Pancreas (tissue), 10 donors: ENCODE measurements around the gene FBXW4. TPM values are rescaled to one million over a fixed set of nuclear protein-coding genes. Genes with fewer than 3 reads are reported as not detected.
A peak's percentile ranks its signal among the peaks of the same experiment; 100 is the strongest.

Experiments used
- ATAC-seq, 4 donors: fragments of 200-7000 bp; cut with Tn5 transposase; one replicate each; pipeline versions ENCODE4 v1.8.0 to v1.9.1; 2020; ENCODE audit warnings: mild to moderate bottlenecking in 4 of 4, moderate library complexity in 4 of 4
- DNase-seq, 6 donors: peaks; one replicate each; pipeline ENCODE4 v3.0.0-alpha.2; 2020
- FAIRE-seq: peaks from 2 replicates; lab custom pipeline; 2012; peaks lifted over from hg19 to GRCh38; lab: Jason Lieb, UNC
- H3K27ac ChIP-seq, 4 donors: fragments of 200-600 bp; sonication (generic); 1 replicate in 3 of 4; 2 replicates in 1 of 4; pipeline versions ENCODE4 v1.5.0 to v1.8.0; 2020
- H3K27me3 ChIP-seq, 4 donors: fragments of 200-600 bp; one replicate each; pipeline ENCODE4 v1.8.0; 2021
- H3K36me3 ChIP-seq, 3 donors: fragments of 200-600 bp; sonication (generic) in 1 of 3; one replicate each; pipeline versions ENCODE4 v1.5.0 to v1.8.0; 2020 to 2021
- H3K4me1 ChIP-seq, 3 donors: fragments of 200-600 bp; one replicate each; pipeline ENCODE4 v1.8.0; 2021
- H3K4me3 ChIP-seq, 4 donors: fragments of 200-600 bp; sonication (generic) in 2 of 4; one replicate each; pipeline versions ENCODE4 v1.5.0 to v1.8.0; 2020 to 2021
- H3K9me3 ChIP-seq, 4 donors: fragments of 200-600 bp; one replicate each; pipeline ENCODE4 v1.8.0; 2021
- CTCF ChIP-seq, 4 donors: fragments of 200-600 bp; sonication (generic) in 3 of 4; IDR thresholded peaks; one replicate each; pipeline versions ENCODE4 v1.5.0 to v1.8.0; 2021; ENCODE audit warnings: antibody characterized with exemption in 4 of 4
- WGBS, 2 donors: extraction: QIAGEN DNeasy Blood & Tissue Kit; methylation state at CpG; one replicate each; pipeline ENCODE4 v1.1.7; 2013; 5-methylcytosine and 5-hydroxymethylcytosine counted together
- intact Hi-C, 3 donors: fragments of 100-400 bp; cut with DNase I; formaldehyde crosslinking; loops; one replicate each; pipeline versions ENCODE4 v1.11.1 to v1.14.2; 2022
- polyA plus RNA-seq, 2 donors: library from polyadenylated mRNA; stranded (reverse); fragments of 200-250 nt; gene quantifications; one replicate each; pipeline ENCODE4 v1.2.3, GENCODE V29; 2013
- total RNA-seq, 6 donors: library from RNA; stranded (reverse); fragmentation: NEBNext Ultra II Directional in 4 of 6; extraction: Animal tissue kit (Norgen Biotek cat#: 25700) in 4 of 6; gene quantifications; one replicate each; pipeline versions ENCODE4 v1.2.1 to v1.2.4, GENCODE V29; 2021 to 2023
- donor health status: healthy with polysubstance abuse.
- donor health status: DM: no; HTN: no; CAD: no; lungs with moderate emphysema.
- donor health status: DM: no; HTN: no; CAD: no.
- donor health status: control.
- donor health status: control.
- donor health status: Bipolar disorder and iron deficiency.
- donor health status: DM: yes; HTN: yes; CAD: no.
- donor health status: DM: no; HTN: no; CAD: no.
- donor health status: DM: no; HTN: no; CAD: no.
- donor health status: DM: yes; HTN: yes; CAD: no.

The FBXW4 gene
- total and polyA plus RNA-seq, 8 donors = 32.3 to 49.4 (median 40.0) TPM

- Histone ChIP-seq H3K4me1 (peaks cover 3 to 23% (median 21%) of the 10 kb centered on the region in 3 donors), H3K9me3 (no peaks in the 10 kb centered on the region), H3K27ac (peak overlapping the region; percentile 90 to 97 (median 97)), H3K36me3 (no peaks in the 10 kb centered on the region), H3K4me3 (peak overlapping the region; percentile 70 to 85 (median 82)), H3K27me3 (no peaks in the 10 kb centered on the region)
- intact Hi-C loops = no loop called here
- TF ChIP-seq CTCF (IDR thresholded peaks at IDR 0.05) = no peak
- DNase-seq (peak in 1 of 6 donors; percentile 38), ATAC-seq (peak in 1 of 4 donors; percentile 1), FAIRE-seq (no peak)
- 67 to 70% methylated on average over 9 to 10 of the region's 10 CpGs for WGBS, 2 donors
Observed at GRCh38 chr10:101695404-101695890, 477 bp upstream of the FBXW4 start.

- FAIRE-seq (no peak), ATAC-seq (peak; percentile 83 to 93 (median 86)), DNase-seq (peak; percentile 44 to 88 (median 68))
- peaks cover 7 to 26% (median 25%) of the 10 kb centered on the region in 3 donors for H3K4me1 ChIP-seq
- no peaks in the 10 kb centered on the region for H3K9me3 ChIP-seq
- no peaks in the 10 kb centered on the region for H3K27me3 ChIP-seq
- peak overlapping the region; percentile 90 to 97 (median 97) for H3K27ac ChIP-seq
- TF ChIP-seq CTCF (IDR thresholded peaks at IDR 0.05) = no peak
- intact Hi-C loops = no loop called here
- WGBS, 2 donors = 1% methylated on average over 34 to 63 of the region's 63 CpGs
- no peaks in the 10 kb centered on the region for H3K36me3 ChIP-seq
- H3K4me3 ChIP-seq = peak overlapping the region; percentile 70 to 85 (median 82)
Observed at GRCh38 chr10:101693978-101694673, 844 bp downstream of the FBXW4 start.

DNA sequence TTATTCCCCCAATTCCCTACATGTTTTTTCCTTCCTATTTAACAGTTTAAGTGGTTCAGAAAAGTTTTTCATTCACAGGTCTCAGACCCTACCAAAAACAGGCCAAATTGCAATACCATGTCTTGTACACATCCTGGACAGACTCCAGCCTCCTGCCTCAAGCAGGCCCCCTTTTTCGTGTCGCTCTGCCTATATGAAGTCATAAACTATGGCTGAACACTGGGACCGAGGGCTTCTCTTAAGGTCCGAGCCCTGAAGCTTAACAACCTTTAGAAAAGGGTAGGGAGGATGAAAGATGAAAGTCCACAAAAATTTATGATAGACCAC lies 1.4 kb downstream of the FBXW4 start:
- ATAC-seq = peak in 3 of 4 donors; percentile 3 to 34 (median 6)

GRCh38 chr10:101691081-101691480 lies 3.9 kb downstream of the FBXW4 start:
- intact Hi-C loops = no loop called here
- no peak for ATAC-seq
- H3K4me1 ChIP-seq = peaks cover 7 to 26% (median 25%) of the 10 kb centered on the region in 3 donors
- no peak for FAIRE-seq
- H3K27ac ChIP-seq = no peak overlapping the region
- no peak for DNase-seq
- 49 to 53% methylated on average over 7 of the region's 7 CpGs for WGBS, 2 donors
- H3K9me3 ChIP-seq = no peaks in the 10 kb centered on the region
- no peak for TF ChIP-seq CTCF (IDR thresholded peaks at IDR 0.05)
- no peak overlapping the region for H3K4me3 ChIP-seq
- no peaks in the 10 kb centered on the region for H3K36me3 ChIP-seq
- no peaks in the 10 kb centered on the region for H3K27me3 ChIP-seq

More for the DNA sequence above, 1.4 kb downstream of the FBXW4 start:
- Histone ChIP-seq H3K27ac (peak overlapping the region; percentile 90 to 97 (median 97)), H3K4me1 (peaks cover 7 to 26% (median 25%) of the 10 kb centered on the region in 3 donors), H3K36me3 (no peaks in the 10 kb centered on the region), H3K27me3 (no peaks in the 10 kb centered on the region), H3K9me3 (no peaks in the 10 kb centered on the region), H3K4me3 (peak overlapping the region; percentile 70 to 85 (median 82))
- WGBS, 2 donors = 1 to 4% methylated on average over 4 of the region's 4 CpGs
- no peak for FAIRE-seq
- no peak for TF ChIP-seq CTCF (IDR thresholded peaks at IDR 0.05)
- DNase-seq = peak in 1 of 6 donors; percentile 15
- intact Hi-C loops = no loop called here

- no peak for FAIRE-seq
- H3K36me3 ChIP-seq = no peaks in the 10 kb centered on the region
- H3K4me1 ChIP-seq = peaks cover 7 to 26% (median 24%) of the 10 kb centered on the region in 3 donors
- H3K27ac ChIP-seq = no peak overlapping the region
- ATAC-seq = no peak
- H3K27me3 ChIP-seq = no peaks in the 10 kb centered on the region
- 54 to 63% methylated on average over 7 of the region's 7 CpGs for WGBS, 2 donors
- no peaks in the 10 kb centered on the region for H3K9me3 ChIP-seq
- TF ChIP-seq CTCF (IDR thresholded peaks at IDR 0.05) = no peak
- no peak overlapping the region for H3K4me3 ChIP-seq
- no peak for DNase-seq
- intact Hi-C loops = no loop called here
Observed at GRCh38 chr10:101690461-101690860, 4.5 kb downstream of the FBXW4 start.
